Small intestine (tissue), 7 donors: ENCODE measurements around the gene GAL3ST2. TPM values are rescaled to one million over a fixed set of nuclear protein-coding genes. Genes with fewer than 3 reads are reported as not detected.
"Not testable (repeated sequence)": the region's sequence is repeated elsewhere in the genome, so short reads cannot be mapped to it uniquely, and the experiment has no call there.

Experiments
- DNase-seq, 2 donors: peaks; one replicate each; pipeline versions ENCODE4 v3.0.0 to v3.0.0-alpha.2; 2013
- FAIRE-seq: peaks from 2 replicates; lab custom pipeline; 2012; peaks lifted over from hg19 to GRCh38; lab: Jason Lieb, UNC
- H3K27ac ChIP-seq, 3 donors: one replicate each; pipeline ENCODE4 v1.5.1; 2013; ENCODE audit warnings: low read length in 2 of 3, mild to moderate bottlenecking in 2 of 3, control low read depth in 1 of 3, inconsistent platforms in 1 of 3, low read depth in 1 of 3, moderate library complexity in 1 of 3
- H3K27me3 ChIP-seq, 3 donors: one replicate each; pipeline ENCODE4 v1.6.1; 2013; ENCODE audit warnings: low read length in 3 of 3, inconsistent platforms in 1 of 3; ENCODE audit not compliant: control insufficient read depth in 3 of 3, insufficient read depth in 3 of 3
- H3K36me3 ChIP-seq, 3 donors: one replicate each; pipeline ENCODE4 v1.6.1; 2013; ENCODE audit warnings: low read length in 3 of 3, inconsistent platforms in 1 of 3, low read depth in 1 of 3, mild to moderate bottlenecking in 1 of 3, moderate library complexity in 1 of 3; ENCODE audit not compliant: control insufficient read depth in 3 of 3, insufficient read depth in 2 of 3
- H3K4me1 ChIP-seq, 3 donors: one replicate each; pipeline ENCODE4 v1.6.1; 2013; ENCODE audit warnings: low read length in 2 of 3, inconsistent platforms in 1 of 3, low read depth in 1 of 3, mild to moderate bottlenecking in 1 of 3, moderate library complexity in 1 of 3; ENCODE audit not compliant: control insufficient read depth in 3 of 3, insufficient read depth in 2 of 3
- H3K4me3 ChIP-seq, 3 donors: one replicate each; pipeline ENCODE4 v1.5.1; 2013; ENCODE audit warnings: low read length in 3 of 3, control low read depth in 1 of 3, inconsistent platforms in 1 of 3, low read depth in 1 of 3, mild to moderate bottlenecking in 1 of 3, moderate library complexity in 1 of 3
- H3K9me3 ChIP-seq, 2 donors: one replicate each; pipeline ENCODE4 v1.6.1; 2013; ENCODE audit warnings: low read depth in 1 of 2, low read length in 1 of 2; ENCODE audit not compliant: control insufficient read depth in 2 of 2, insufficient read depth in 1 of 2
- WGBS, 3 donors: extraction: QIAGEN DNeasy Blood & Tissue Kit; methylation state at CpG; one replicate each; pipeline ENCODE4 v1.1.7; 2013; 5-methylcytosine and 5-hydroxymethylcytosine counted together
- polyA plus RNA-seq, 4 donors: library from polyadenylated mRNA; stranded (reverse) in 3 of 4; unstranded in 1 of 4; fragments of 200-250 nt in 3 of 4; fragments of 120-200 nt in 1 of 4; gene quantifications; one replicate each; pipeline versions ENCODE4 v1.2.1 to v1.2.3, GENCODE V29; 2013
- donor health status: healthy with polysubstance abuse.
- donor health status: control.
- donor health status: control.
- donor health status: Bipolar disorder and iron deficiency.
- donor health status: healthy.

GAL3ST2 gene
- polyA plus RNA-seq, 4 donors = 0.03 to 0.04 TPM; not detected in 2

- Histone ChIP-seq H3K36me3 (no peaks in the 10 kb centered on the region), H3K9me3 (peaks cover 0 to 4% of the 10 kb centered on the region in 2 donors), H3K27me3 (peaks cover 0 to 3% (median 0%) of the 10 kb centered on the region in 3 donors), H3K27ac (no peak overlapping the region), H3K4me3 (no peak overlapping the region), H3K4me1 (peaks cover 0 to 6% (median 2%) of the 10 kb centered on the region in 3 donors)
- FAIRE-seq (no peak), DNase-seq (no peak)
- WGBS, 3 donors = 90 to 93% (median 92%) methylated on average over 15 to 17 of the region's 17 CpGs
Observed at GRCh38 chr2:241814393-241814642, 37.7 kb downstream of the GAL3ST2 start.

DNA sequence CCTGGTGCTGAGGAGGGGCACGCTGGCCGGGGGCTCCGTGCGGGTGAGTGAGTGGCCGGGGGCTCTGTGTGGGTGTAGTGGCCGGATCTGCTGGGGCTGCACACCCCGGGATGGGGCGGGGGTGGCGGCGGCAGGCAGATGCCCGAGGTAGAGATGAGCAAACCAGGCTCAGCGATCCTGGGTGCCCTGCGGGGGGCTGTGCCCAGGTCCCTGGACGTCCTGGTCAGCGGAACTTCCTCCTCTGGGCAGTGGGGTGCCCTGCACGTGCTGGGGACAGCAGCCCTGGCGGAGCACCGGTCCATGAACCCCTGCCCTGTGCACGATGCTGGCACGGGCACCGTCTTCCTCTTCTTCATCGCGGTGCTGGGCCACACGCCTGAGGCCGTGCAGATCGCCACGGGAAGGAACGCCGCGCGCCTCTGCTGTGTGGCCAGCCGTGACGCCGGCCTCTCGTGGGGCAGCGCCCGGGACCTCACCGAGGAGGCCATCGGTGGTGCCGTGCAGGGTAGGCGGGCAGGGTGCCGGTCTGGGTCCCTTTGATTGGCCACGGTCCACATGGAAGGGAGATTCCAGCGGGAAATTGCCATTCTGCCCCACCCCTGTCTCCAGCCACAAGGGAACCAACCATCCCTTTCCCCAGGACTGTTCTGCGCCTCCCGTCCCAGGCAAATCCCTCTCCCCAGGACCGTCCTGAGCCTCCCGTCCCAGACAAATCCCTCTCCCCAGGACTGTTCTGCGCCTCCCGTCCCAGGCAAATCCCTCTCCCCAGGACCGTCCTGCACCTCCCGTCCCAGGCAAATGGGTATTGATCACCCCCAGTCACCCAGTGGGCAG lies 38.2 kb downstream of the GAL3ST2 start:
- no peak overlapping the region for H3K4me3 ChIP-seq
- H3K27me3 ChIP-seq = peaks cover 0 to 3% (median 0%) of the 10 kb centered on the region in 3 donors
- no peak for FAIRE-seq
- peaks cover 0 to 4% of the 10 kb centered on the region in 2 donors for H3K9me3 ChIP-seq
- no peak for DNase-seq
- WGBS, 3 donors = 85 to 87% (median 86%) methylated on average over 41 to 52 of the region's 52 CpGs
- H3K4me1 ChIP-seq = peaks cover 0 to 4% (median 2%) of the 10 kb centered on the region in 3 donors
- no peaks in the 10 kb centered on the region for H3K36me3 ChIP-seq
- H3K27ac ChIP-seq = no peak overlapping the region

- Histone ChIP-seq H3K4me3 (no peak overlapping the region), H3K9me3 (peaks cover 0 to 4% of the 10 kb centered on the region in 2 donors), H3K4me1 (peaks cover 0 to 4% (median 2%) of the 10 kb centered on the region in 3 donors), H3K27me3 (peaks cover 0 to 3% (median 0%) of the 10 kb centered on the region in 3 donors), H3K36me3 (no peaks in the 10 kb centered on the region), H3K27ac (no peak overlapping the region)
- 83 to 86% (median 84%) methylated on average over 39 to 48 of the region's 48 CpGs for WGBS, 3 donors
- no peak for DNase-seq
- no peak for FAIRE-seq
Observed at GRCh38 chr2:241815477-241816430, 39.1 kb downstream of the GAL3ST2 start.

DNA sequence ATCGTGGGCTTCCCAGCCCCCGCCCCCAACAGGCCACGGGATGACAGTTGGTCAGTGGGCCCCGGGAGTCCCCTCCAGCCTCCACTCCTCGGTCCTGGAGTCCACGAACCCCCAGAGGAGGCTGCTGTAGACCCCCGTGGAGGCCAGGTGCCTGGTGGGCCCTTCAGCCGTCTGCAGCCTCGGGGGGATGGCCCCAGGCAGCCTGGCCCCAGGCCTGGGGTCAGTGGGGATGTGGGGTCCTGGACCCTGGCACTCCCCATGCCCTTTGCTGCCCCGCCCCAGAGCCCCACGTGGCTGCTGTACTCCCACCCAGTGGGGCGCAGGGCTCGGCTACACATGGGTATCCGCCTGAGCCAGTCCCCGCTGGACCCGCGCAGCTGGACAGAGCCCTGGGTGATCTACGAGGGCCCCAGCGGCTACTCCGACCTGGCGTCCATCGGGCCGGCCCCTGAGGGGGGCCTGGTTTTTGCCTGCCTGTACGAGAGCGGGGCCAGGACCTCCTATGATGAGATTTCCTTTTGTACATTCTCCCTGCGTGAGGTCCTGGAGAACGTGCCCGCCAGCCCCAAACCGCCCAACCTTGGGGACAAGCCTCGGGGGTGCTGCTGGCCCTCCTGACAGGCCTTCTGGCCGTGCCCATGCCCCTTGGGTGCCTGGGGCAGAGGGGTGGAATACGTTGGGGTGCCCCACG lies 40.0 kb downstream of the GAL3ST2 start:
- Histone ChIP-seq H3K9me3 (peaks cover 0 to 4% of the 10 kb centered on the region in 2 donors), H3K36me3 (no peaks in the 10 kb centered on the region), H3K4me1 (peaks cover 0 to 4% (median 2%) of the 10 kb centered on the region in 3 donors), H3K27ac (no peak overlapping the region), H3K27me3 (peaks cover 0 to 3% (median 0%) of the 10 kb centered on the region in 3 donors), H3K4me3 (no peak overlapping the region)
- FAIRE-seq (no peak), DNase-seq (no peak)
- 76 to 79% (median 76%) methylated on average over 32 to 33 of the region's 33 CpGs for WGBS, 3 donors

- no peak for DNase-seq
- H3K36me3 ChIP-seq = no peaks in the 10 kb centered on the region
Observed at GRCh38 chr2:241817126-241817820, 40.7 kb downstream of the GAL3ST2 start.

DNA sequence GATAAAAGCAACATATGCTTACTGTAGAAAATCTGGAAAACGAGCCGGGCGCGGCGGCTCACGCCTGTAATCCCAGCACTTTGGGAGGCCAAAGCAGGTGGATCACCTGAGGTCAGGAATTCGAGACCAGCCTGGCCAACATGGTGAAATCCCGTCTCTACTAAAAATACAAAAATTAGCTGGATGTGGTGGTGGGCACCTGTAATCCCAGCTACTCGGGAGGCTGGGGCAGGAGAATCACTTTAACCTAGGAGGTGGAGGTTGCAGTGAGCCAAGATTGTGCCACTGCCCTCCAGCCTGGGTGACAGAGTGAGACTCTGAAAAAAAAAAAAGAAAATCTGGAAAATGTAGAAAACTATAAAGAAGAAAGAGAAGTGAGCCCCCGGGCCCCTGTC lies 41.2 kb downstream of the GAL3ST2 start:
- WGBS, 3 donors = 78 to 85% (median 83%) methylated on average over 8 to 9 of the region's 10 CpGs
- not testable (repeated sequence) for H3K27ac ChIP-seq, FAIRE-seq, H3K9me3 ChIP-seq, H3K4me1 ChIP-seq, H3K27me3 ChIP-seq, H3K4me3 ChIP-seq, H3K36me3 ChIP-seq, DNase-seq

More at GRCh38 chr2:241817126-241817820, 40.7 kb downstream of the GAL3ST2 start:
- peaks cover 0 to 4% (median 2%) of the 10 kb centered on the region in 3 donors for H3K4me1 ChIP-seq
- H3K4me3 ChIP-seq = no peak overlapping the region
- no peak overlapping the region for H3K27ac ChIP-seq
- 46 to 58% (median 58%) methylated on average over 16 of the region's 16 CpGs for WGBS, 3 donors
- peaks cover 0 to 4% of the 10 kb centered on the region in 2 donors for H3K9me3 ChIP-seq
- no peak for FAIRE-seq
- peaks cover 0 to 3% (median 0%) of the 10 kb centered on the region in 3 donors for H3K27me3 ChIP-seq

- Histone ChIP-seq H3K36me3 (no peaks in the 10 kb centered on the region), H3K27me3 (peaks cover 0 to 3% (median 0%) of the 10 kb centered on the region in 3 donors), H3K27ac (peak overlapping the region in 1 of 3 donors; percentile 63), H3K4me1 (peaks cover 0 to 4% (median 2%) of the 10 kb centered on the region in 3 donors), H3K4me3 (no peak overlapping the region), H3K9me3 (peaks cover 0 to 4% of the 10 kb centered on the region in 2 donors)
- 70 to 78% (median 70%) methylated on average over 17 to 25 of the region's 25 CpGs for WGBS, 3 donors
- FAIRE-seq (no peak), DNase-seq (no peak)
Observed at GRCh38 chr2:241818229-241818942, 41.8 kb downstream of the GAL3ST2 start.
